ENCODE results near the gene INO80E.

INO80E gene

GRCh38 chr16:29993191-29993902 lies 2.7 kb upstream of the INO80E start:
- Histone ChIP-seq H3K36me3 (ENCODE audit: control insufficient read depth, insufficient read depth, low read length) (peaks cover 29% of the 10 kb centered on the region), H3K4me3 (ENCODE audit: insufficient read depth, low read depth, low read length) (no peak overlapping the region), H3K4me1 (ENCODE audit: control insufficient read depth, insufficient read depth, low read length) (peaks cover 12% of the 10 kb centered on the region), H3K27me3 (ENCODE audit: control insufficient read depth, insufficient read depth, low read length, poor library complexity, severe bottlenecking) (no peaks in the 10 kb centered on the region), H3K27ac (ENCODE audit: insufficient read depth, low read depth, low read length, poor library complexity, severe bottlenecking) (no peak overlapping the region), H3K9me3 (ENCODE audit: control insufficient read depth, low read length) (no peaks in the 10 kb centered on the region)
- 95 to 96% methylated on average over 25 of the region's 25 CpGs for WGBS, 2 experiments

DNA sequence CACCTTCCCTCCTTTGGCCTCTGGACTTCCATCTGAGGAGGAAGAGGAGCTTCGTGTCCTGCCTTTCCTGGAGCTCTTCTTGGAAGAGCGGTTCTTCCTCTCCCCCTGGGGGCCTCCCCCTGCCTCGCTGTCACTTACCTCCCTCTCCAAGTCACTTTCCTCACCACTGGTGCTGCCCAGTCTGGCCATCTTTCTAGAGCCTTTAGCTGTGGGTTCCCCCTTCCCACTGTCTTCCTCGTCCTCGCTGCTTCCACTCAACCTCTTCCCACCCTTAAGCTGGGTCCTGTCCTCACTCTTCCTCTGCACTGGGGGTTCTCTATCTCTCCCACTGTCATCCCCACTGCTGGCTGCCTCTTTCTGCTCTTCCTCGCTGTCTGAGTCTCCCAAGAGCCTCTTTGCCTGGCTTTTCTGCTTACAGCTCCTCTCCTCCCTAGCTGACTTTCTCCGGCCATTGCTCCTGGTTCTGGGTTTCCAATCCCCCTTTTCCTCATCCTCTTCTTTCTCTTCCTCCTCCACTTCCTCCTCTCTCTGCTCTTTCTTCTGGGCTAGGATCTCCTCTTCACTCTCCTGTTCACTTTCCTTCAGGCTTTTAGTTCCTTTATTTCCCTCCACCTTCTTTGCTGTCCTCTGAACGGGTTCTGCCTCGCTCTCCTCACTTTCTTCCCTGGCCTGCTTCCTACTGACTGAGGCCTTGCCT lies 2.0 kb upstream of the INO80E start:
- no peaks in the 10 kb centered on the region for H3K9me3 ChIP-seq (ENCODE audit: control insufficient read depth, low read length)
- H3K36me3 ChIP-seq (ENCODE audit: control insufficient read depth, insufficient read depth, low read length), result peaks cover 24% of the 10 kb centered on the region
- WGBS, 2 experiments, result 91 to 94% methylated on average over 9 of the region's 9 CpGs
- no peaks in the 10 kb centered on the region for H3K27me3 ChIP-seq (ENCODE audit: control insufficient read depth, insufficient read depth, low read length, poor library complexity, severe bottlenecking)
- H3K27ac ChIP-seq (ENCODE audit: insufficient read depth, low read depth, low read length, poor library complexity, severe bottlenecking), result no peak overlapping the region
- peaks cover 12% of the 10 kb centered on the region for H3K4me1 ChIP-seq (ENCODE audit: control insufficient read depth, insufficient read depth, low read length)
- no peak overlapping the region for H3K4me3 ChIP-seq (ENCODE audit: insufficient read depth, low read depth, low read length)

- Histone ChIP-seq H3K27me3 (ENCODE audit: control insufficient read depth, insufficient read depth, low read length, poor library complexity, severe bottlenecking) (no peaks in the 10 kb centered on the region), H3K27ac (ENCODE audit: insufficient read depth, low read depth, low read length, poor library complexity, severe bottlenecking) (no peak overlapping the region), H3K36me3 (ENCODE audit: control insufficient read depth, insufficient read depth, low read length) (peaks cover 18% of the 10 kb centered on the region), H3K9me3 (ENCODE audit: control insufficient read depth, low read length) (no peaks in the 10 kb centered on the region), H3K4me1 (ENCODE audit: control insufficient read depth, insufficient read depth, low read length) (peaks cover 12% of the 10 kb centered on the region), H3K4me3 (ENCODE audit: insufficient read depth, low read depth, low read length) (peak overlapping the region; percentile 90)
- 25% methylated on average over 24 of the region's 24 CpGs for WGBS, 2 experiments
Measured at GRCh38 chr16:29994600-29995323, 1.3 kb upstream of the INO80E start.

GRCh38 chr16:29995324-29995910 lies 624 bp upstream of the INO80E start, which contains the start of gene HIRIP3:
Gene HIRIP3 (minus strand): TSS chr16:29995617. CDS start chr16:29995605, 12 bp downstream.
- whole genome bisulfite sequencing, 2 experiments, result 0% methylated on average over 53 of the region's 53 CpGs

GRCh38 chr16:29996766-29997250 lies 767 bp downstream of the INO80E start:
- peaks cover 8% of the 10 kb centered on the region for H3K36me3 ChIP-seq (ENCODE audit: control insufficient read depth, insufficient read depth, low read length)
- H3K27ac ChIP-seq (ENCODE audit: insufficient read depth, low read depth, low read length, poor library complexity, severe bottlenecking), result no peak overlapping the region
- 36 to 39% methylated on average over 9 of the region's 9 CpGs for WGBS, 2 experiments

More at GRCh38 chr16:29995324-29995910, 624 bp upstream of the INO80E start, which contains the start of gene HIRIP3:
- no peaks in the 10 kb centered on the region for H3K9me3 ChIP-seq (ENCODE audit: control insufficient read depth, low read length)
- H3K27me3 ChIP-seq (ENCODE audit: control insufficient read depth, insufficient read depth, low read length, poor library complexity, severe bottlenecking), result no peaks in the 10 kb centered on the region
- H3K27ac ChIP-seq (ENCODE audit: insufficient read depth, low read depth, low read length, poor library complexity, severe bottlenecking), result peak within 1 kb of the TSS; percentile 44
- H3K4me3 ChIP-seq (ENCODE audit: insufficient read depth, low read depth, low read length), result peak within 1 kb of the TSS; percentile 90
- peaks cover 12% of the 10 kb centered on the region for H3K4me1 ChIP-seq (ENCODE audit: control insufficient read depth, insufficient read depth, low read length)
- peaks cover 13% of the 10 kb centered on the region for H3K36me3 ChIP-seq (ENCODE audit: control insufficient read depth, insufficient read depth, low read length)

GRCh38 chr16:29999605-30000004 lies 3.6 kb downstream of the INO80E start:
- 93 to 95% methylated on average over 6 of the region's 6 CpGs for whole genome bisulfite sequencing, 2 experiments
- H3K9me3 ChIP-seq (ENCODE audit: control insufficient read depth, low read length), result no peaks in the 10 kb centered on the region
- H3K27ac ChIP-seq (ENCODE audit: insufficient read depth, low read depth, low read length, poor library complexity, severe bottlenecking), result no peak overlapping the region
- no peaks in the 10 kb centered on the region for H3K36me3 ChIP-seq (ENCODE audit: control insufficient read depth, insufficient read depth, low read length)
- H3K27me3 ChIP-seq (ENCODE audit: control insufficient read depth, insufficient read depth, low read length, poor library complexity, severe bottlenecking), result no peaks in the 10 kb centered on the region
- no peak overlapping the region for H3K4me3 ChIP-seq (ENCODE audit: insufficient read depth, low read depth, low read length)
- peaks cover 6% of the 10 kb centered on the region for H3K4me1 ChIP-seq (ENCODE audit: control insufficient read depth, insufficient read depth, low read length)

More at GRCh38 chr16:29996766-29997250, 767 bp downstream of the INO80E start:
- Histone ChIP-seq H3K9me3 (ENCODE audit: control insufficient read depth, low read length) (no peaks in the 10 kb centered on the region), H3K4me1 (ENCODE audit: control insufficient read depth, insufficient read depth, low read length) (peaks cover 12% of the 10 kb centered on the region), H3K4me3 (ENCODE audit: insufficient read depth, low read depth, low read length) (peak overlapping the region; percentile 90), H3K27me3 (ENCODE audit: control insufficient read depth, insufficient read depth, low read length, poor library complexity, severe bottlenecking) (no peaks in the 10 kb centered on the region)

DNA sequence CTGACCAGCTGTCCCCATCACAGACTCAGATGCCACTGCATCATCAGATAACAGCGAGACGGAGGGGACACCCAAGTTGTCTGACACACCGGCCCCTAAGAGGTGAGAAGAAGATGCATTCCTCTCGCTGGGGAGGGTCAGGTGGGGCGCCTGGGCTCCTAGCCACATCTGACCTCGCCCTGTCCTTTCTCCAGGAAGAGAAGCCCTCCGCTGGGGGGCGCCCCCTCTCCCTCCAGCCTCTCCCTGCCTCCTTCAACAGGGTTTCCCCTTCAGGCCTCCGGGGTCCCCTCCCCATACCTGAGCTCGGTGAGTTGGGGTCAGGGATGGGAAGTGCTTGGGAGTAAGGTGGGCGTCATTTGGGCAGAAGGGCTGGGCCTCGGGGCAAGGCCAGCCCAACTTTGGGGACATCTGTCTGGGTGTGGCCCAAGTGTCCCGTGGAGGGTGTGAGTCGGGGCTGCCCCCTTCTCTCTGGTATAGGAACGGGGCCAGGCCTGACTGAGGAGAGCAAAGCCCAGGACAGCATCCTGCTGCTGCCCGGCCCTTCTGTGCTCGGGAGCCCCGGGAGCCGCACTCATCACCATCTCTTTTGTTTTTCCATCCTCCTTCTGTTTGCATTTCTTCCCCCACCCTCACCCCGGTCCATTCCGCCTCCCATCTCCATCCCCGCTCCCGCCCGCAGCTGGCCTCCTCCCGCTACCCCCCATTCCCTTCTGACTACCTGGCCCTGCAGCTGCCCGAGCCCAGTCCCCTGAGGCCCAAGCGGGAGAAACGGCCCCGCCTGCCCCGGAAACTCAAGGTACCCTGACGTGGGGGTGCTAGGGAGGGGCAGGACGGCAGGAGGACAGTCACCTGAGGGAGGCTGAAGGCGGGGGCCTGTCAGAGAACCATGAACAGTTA lies 4.9 kb downstream of the INO80E start:
- H3K4me3 ChIP-seq (ENCODE audit: insufficient read depth, low read depth, low read length), result no peak overlapping the region
- no peaks in the 10 kb centered on the region for H3K36me3 ChIP-seq (ENCODE audit: control insufficient read depth, insufficient read depth, low read length)
- H3K27me3 ChIP-seq (ENCODE audit: control insufficient read depth, insufficient read depth, low read length, poor library complexity, severe bottlenecking), result no peaks in the 10 kb centered on the region
- no peaks in the 10 kb centered on the region for H3K9me3 ChIP-seq (ENCODE audit: control insufficient read depth, low read length)
- WGBS, 2 experiments, result 75% methylated on average over 33 of the region's 33 CpGs
- peaks cover 4% of the 10 kb centered on the region for H3K4me1 ChIP-seq (ENCODE audit: control insufficient read depth, insufficient read depth, low read length)
- H3K27ac ChIP-seq (ENCODE audit: insufficient read depth, low read depth, low read length, poor library complexity, severe bottlenecking), result no peak overlapping the region

DNA sequence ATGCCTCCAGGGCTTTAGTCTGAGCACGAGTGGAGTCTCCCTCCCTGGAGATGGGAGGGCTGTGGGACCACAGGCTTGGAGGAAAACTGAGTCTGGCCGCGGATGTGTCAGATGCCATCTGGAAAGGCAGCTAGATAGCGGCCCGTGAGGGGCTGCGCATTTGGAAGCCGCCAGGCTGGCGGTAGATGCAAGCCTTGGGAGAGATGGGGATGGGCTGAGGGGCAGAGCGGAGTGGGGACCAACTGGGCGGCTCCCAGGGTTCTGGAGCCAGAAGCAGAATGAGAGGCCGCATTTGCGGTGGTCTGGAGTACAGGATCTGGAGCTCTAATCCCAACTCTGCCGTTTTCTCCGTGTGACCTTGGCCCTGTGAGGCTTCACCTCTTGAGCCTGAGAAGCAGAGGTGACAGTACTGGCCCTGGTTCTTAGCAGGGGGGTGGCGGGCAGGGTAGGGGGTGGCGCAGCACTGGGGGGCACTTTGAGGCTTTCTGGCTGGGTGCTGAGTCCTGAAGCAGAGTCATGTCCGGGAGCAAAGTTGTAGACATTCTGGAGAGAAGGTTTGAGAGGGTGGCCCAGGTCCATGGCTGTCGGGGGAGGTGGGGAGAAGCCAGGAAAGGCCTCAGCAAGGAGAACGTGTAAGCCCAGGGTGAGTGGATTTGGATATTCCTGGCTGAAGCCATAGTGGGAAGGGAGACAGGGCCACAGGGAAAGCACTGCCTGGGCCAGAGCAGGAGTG lies 6.7 kb downstream of the INO80E start:
- WGBS, 2 experiments, result 92% methylated on average over 19 of the region's 19 CpGs
- Histone ChIP-seq H3K4me3 (ENCODE audit: insufficient read depth, low read depth, low read length) (no peak overlapping the region), H3K36me3 (ENCODE audit: control insufficient read depth, insufficient read depth, low read length) (no peaks in the 10 kb centered on the region), H3K4me1 (ENCODE audit: control insufficient read depth, insufficient read depth, low read length) (no peaks in the 10 kb centered on the region), H3K27me3 (ENCODE audit: control insufficient read depth, insufficient read depth, low read length, poor library complexity, severe bottlenecking) (no peaks in the 10 kb centered on the region), H3K9me3 (ENCODE audit: control insufficient read depth, low read length) (no peaks in the 10 kb centered on the region), H3K27ac (ENCODE audit: insufficient read depth, low read depth, low read length, poor library complexity, severe bottlenecking) (no peak overlapping the region)
